Fibroblast of the conjunctiva (primary cell): ENCODE data around the gene ZBTB38.

Source experiments
- DNase-seq: peaks from one replicate; pipeline ENCODE4 v3.0.0-alpha.2; 2010; ENCODE audit warnings: low read depth

Gene ZBTB38

GRCh38 chr3:141341536-141341935, 26.8 kb upstream of the ZBTB38 start:
- no peak for DNase-seq

DNA sequence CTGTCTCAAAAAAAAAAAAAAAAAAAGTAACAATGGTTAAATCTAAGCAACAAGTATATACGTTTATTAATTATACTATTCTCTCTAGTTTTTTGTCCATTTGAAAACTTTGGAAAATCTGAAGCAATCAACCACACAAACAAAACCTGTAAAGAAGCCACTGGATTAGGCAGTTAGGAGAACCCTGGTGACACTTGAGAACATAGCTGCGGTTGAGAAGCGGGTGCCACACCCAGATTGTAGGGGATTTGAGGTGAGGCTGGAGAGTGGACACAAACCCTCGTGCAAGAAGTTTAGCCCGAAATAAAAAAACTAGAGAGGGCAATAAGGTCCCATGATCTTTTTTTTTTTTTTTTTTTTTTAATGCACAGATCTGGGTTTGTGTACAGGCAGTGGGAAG, 25.9 kb upstream of the ZBTB38 start:
- DNase-seq: no peak

GRCh38 chr3:141343077-141343476, 25.2 kb upstream of the ZBTB38 start:
- DNase-seq: no peak

- no peak for DNase-seq
These were observed 24.4 kb upstream of the ZBTB38 start for GRCh38 chr3:141343865-141344271.

GRCh38 chr3:141345528-141345927, 22.8 kb upstream of the ZBTB38 start:
- no peak for DNase-seq

DNA sequence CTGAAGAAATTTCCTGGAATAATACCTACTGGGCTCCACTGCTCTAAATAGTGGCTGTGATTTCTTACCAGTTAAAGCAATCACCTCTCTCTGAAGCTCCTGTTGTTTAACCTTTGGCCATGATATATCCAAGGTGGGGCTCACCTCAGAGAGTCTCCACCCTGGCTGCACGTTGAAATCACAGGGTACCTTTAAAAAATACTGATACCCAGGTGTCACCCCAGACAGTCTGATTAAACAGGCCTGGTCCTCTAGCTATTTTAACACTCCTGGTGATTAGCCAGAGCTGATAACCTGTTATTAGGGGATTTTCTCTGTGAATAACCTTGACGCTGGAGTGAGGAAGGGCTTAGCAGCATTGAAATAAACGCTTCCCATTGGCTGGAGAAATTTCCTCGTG, 22.3 kb upstream of the ZBTB38 start:
- DNase-seq: no peak

- no peak for DNase-seq
These were observed 21.9 kb upstream of the ZBTB38 start for GRCh38 chr3:141346418-141346817.

- DNase-seq: no peak
These were observed 21.5 kb upstream of the ZBTB38 start for GRCh38 chr3:141346839-141347238.

DNA sequence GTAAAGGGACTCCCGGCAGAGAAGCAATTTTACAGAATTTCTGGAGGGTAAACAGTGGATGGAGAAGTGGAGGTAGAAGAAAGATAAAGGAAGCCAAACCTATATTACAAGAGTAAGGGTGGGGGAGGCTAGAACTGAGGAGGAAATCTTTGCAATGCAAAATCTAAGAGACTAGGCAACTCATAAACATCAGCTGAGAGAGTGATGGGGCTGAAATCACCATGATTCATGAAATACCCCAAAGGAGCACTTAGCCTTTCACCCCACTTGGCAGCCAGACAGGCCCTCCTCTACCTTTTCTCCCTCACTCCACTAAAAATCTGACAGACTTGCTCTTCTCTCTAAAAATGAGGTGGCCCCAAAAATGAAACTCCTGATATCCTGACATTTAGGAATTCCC, 19.5 kb upstream of the ZBTB38 start:
- no peak for DNase-seq

DNA sequence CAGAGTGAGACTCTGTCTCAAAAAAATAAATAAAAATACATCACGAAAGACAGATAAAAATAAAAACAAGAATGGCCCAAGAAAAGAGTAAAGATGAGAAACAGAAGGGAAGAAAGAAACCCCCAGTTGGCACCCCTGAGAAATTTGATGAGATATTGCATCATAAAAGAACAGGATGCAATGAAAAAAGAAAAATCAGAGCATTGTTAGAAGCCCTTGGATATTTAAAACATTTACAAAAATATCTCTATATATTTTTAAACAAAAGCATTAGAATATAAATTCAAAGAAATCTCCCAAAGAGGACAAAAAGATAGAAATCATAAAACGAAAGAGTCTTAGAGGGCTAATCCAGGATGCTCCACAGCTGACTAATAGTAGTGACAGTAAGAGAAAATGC, 18.6 kb upstream of the ZBTB38 start:
- DNase-seq: no peak

GRCh38 chr3:141350666-141351065, 17.6 kb upstream of the ZBTB38 start:
- DNase-seq: no peak

- DNase-seq: no peak
These were observed 15.9 kb upstream of the ZBTB38 start for GRCh38 chr3:141352262-141352984.

DNA sequence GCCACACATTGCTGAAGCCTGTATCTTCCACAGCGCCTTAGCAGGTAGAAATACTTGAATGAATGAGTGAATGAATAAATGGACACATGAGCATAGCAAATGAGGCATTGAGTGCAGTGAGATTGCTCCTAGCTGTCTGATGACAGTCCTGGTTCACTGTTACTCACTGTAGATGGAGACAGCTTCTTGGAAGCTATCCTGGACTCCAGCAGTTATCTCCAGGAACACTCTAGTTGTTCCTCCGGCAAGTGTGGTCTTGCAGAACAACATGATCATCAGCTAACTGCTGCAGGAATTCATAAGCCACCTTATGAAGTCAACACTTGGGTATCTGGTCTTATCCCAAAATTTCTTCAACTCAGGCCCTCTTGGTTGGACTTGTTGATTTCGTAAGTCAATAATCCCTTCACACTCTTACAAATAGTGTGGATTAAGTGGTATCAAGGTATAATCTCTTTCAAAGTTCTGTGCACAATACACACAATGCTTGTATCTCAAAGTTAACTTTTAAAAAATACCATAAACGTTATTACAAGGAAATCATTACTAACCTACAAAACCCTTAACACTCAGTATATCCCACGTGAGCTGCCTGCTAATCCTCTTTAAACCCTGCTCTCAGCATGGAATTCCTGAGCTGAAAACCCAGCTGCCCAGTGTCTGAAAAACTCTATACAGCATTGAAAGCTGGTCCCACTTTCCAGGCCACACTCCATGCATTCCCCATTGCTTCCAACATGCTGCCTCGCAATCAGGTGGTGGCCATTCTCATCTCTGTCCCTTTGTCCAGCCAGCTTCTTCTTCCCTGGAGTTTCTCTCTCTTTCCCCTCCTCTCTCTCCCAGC, 14.4 kb upstream of the ZBTB38 start:
- no peak for DNase-seq

DNA sequence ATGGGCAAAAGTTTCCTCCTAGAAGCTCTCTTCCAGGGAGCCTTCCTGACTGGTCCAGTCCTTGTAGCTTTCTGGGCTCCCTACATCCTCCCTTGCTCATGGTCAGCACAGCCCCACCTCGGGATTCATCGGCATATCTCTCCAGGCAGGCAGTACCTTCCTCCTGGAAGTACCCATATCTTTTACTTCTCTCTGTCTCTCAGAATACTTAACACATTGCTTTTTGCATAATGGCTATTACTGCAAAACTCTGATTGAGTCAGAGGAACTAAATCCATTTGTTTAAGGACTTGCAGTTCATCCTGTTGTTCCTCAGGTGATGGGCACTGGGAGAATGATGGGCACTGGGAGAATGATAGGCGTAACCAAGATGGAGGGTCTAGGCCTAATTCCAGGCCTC, 13.8 kb upstream of the ZBTB38 start:
- no peak for DNase-seq

- no peak for DNase-seq
These were observed 13.1 kb upstream of the ZBTB38 start for GRCh38 chr3:141355242-141355641.

GRCh38 chr3:141356046-141356445, 12.3 kb upstream of the ZBTB38 start:
- no peak for DNase-seq

GRCh38 chr3:141360888-141361598, 7.3 kb upstream of the ZBTB38 start:
- peak; percentile 73 for DNase-seq

- no peak for DNase-seq
These were observed 5.6 kb upstream of the ZBTB38 start for GRCh38 chr3:141362736-141363135.

DNA sequence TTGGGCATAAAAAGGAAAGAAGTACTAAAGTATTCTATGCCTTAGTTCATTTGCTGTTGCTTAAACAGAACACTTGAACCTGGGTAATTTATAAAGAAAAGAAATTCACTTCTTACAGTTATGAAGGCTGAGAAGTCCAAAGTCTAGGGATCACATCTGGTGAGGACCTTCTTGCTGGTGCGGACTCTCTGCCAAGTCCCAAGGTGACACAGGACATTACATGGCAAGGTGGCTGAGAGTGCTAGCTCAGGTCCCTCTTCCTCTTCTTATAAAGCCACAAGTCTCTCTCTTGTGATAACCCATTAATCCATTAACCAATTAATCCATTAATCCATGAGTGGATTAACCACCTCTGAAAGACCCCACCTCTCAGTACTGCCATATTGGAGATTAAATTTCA, 3.1 kb upstream of the ZBTB38 start:
- no peak for DNase-seq

DNA sequence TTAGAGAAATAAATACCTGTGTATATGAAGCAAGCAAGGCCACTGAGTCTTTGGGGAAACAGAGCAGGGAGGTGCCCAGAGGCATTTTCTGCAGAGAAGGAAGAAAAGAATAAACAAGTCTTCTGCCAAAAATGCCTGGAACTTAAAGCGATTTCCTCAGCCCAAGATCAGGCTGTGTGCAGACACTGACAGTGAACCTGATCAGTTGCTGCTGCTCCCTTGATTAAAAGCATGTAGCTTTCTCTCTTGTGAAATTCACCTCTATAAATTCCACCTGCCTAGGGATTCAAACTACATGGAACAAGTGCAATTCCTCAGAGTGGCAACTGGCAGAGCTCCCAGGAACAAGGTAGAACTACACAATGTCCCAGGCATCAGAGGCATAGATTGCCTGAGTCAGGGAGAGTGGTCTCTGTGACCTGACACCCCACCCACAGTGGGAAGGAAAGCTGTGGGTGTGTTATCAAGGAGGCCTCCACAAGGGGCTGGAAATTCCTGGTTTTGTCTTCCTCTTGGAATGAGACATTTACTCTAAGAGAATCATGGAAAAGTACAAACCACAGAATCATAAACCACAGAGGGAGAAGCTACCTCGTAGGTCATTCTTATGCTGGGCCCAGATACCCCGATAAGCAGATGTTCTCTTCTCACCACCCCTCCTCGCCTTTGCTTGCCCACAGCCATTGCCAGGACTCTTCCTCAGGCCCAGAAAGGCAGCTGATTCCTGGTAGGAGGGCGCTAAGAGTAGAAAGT, 1.8 kb upstream of the ZBTB38 start:
- peak; percentile 68 for DNase-seq

DNA sequence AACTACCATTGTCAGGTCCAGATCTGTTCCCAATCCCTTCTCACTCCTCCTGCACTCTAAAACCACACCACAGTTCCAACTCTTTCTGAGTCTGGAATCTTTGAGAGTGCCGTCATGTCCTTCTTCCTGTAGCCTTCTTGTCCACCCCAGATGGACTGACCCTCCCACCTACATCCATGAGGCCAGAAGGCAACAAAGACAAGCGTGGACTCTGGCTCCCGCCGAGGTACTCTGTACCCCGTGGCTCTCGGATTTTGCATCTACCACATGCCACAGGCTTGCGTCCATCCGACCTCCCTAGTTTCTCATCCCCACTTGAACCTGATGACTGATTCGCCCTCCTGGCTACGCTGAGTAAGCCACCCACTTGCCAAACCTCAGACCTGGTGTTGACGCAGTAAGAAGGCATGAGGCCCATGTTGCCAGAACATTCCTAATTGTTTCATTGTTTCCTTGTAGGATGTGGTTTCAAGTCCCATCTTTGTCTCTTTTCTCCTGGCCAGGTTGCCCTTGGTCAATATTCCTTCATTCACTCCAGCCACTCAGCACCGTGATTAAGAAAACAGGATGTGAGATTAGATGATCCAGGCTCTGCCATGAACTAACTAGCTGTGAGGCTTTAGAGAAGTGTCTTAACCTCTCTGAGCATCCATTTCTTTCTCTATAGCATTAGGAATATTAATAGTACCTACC, 1.1 kb upstream of the ZBTB38 start:
- DNase-seq: peak; percentile 96
